OCI-LY7 (cell line): Measurements from ENCODE around the gene USP6. TPM values are rescaled to one million over a fixed set of nuclear protein-coding genes. Genes with fewer than 3 reads are reported as not detected.
A peak's percentile ranks its signal among the peaks of the same experiment; 100 is the strongest.
"Not testable (repeated sequence)": the region's sequence is repeated elsewhere in the genome, so short reads cannot be mapped to it uniquely, and the experiment has no call there.

Experiments used
- BruUV-seq: library from RNA; stranded (reverse); fragments of 400-500 nt; replicated peaks from 2 replicates; lab custom pipeline; 2021; lab: Mats Ljungman, UMichigan
- CTCF ChIA-PET: fragments of 300-600 bp; sonication (Branson Sonifier 250); formaldehyde crosslinking; loops from one replicate; lab custom pipeline; 2022; ENCODE audit warnings: antibody characterized with exemption; ENCODE audit not compliant: unreplicated experiment; lab: Charles Lee
- POLR2A ChIA-PET: fragments of 300-600 bp; sonication (Branson Sonifier 250); formaldehyde crosslinking; loops from one replicate; lab custom pipeline; 2022; ENCODE audit warnings: antibody characterized with exemption; lab: Charles Lee
- DNase-seq: peaks from one replicate; pipeline ENCODE4 v3.0.0-alpha.2; 2015; ENCODE audit warnings: low spot score
- H2AFZ ChIP-seq: fragments of 200-600 bp; sonication (generic), shearing (Covaris generic); 2 replicates; pipeline ENCODE4 v1.6.1; 2014; ENCODE audit warnings: mild to moderate bottlenecking, antibody characterized with exemption, low read length, moderate library complexity
- H3K27ac ChIP-seq: fragments of 200-600 bp; sonication (generic); 2 replicates; pipeline ENCODE4 v1.5.1; 2014; ENCODE audit warnings: mixed run types, low read depth, mild to moderate bottlenecking, moderate library complexity, low read length, inconsistent platforms; ENCODE audit not compliant: poor library complexity, severe bottlenecking
- H3K36me3 ChIP-seq: fragments of 200-600 bp; sonication (generic); 2 replicates; pipeline ENCODE4 v1.6.1; 2014; ENCODE audit warnings: mild to moderate bottlenecking, antibody characterized with exemption, low read length, moderate library complexity, mixed read lengths; ENCODE audit not compliant: insufficient read depth
- H3K4me1 ChIP-seq: fragments of 200-600 bp; sonication (generic); 2 replicates; pipeline ENCODE4 v1.5.1; 2014; ENCODE audit warnings: mild to moderate bottlenecking, low read length; ENCODE audit not compliant: insufficient read depth, poor library complexity, severe bottlenecking
- H3K4me2 ChIP-seq: fragments of 200-600 bp; sonication (generic); 2 replicates; pipeline ENCODE4 v1.6.1; 2014; ENCODE audit warnings: mild to moderate bottlenecking, low read length
- H3K4me3 ChIP-seq: fragments of 200-600 bp; sonication (generic); 2 replicates; pipeline ENCODE4 v1.5.1; 2014; ENCODE audit warnings: mild to moderate bottlenecking, low read depth, low read length; ENCODE audit not compliant: poor library complexity, severe bottlenecking
- H3K79me2 ChIP-seq: fragments of 200-600 bp; sonication (generic); 2 replicates; pipeline ENCODE4 v1.6.1; 2016; ENCODE audit warnings: low read depth, mild to moderate bottlenecking, low read length, moderate library complexity, mixed read lengths; ENCODE audit not compliant: insufficient read depth
- H3K9me2 ChIP-seq: fragments of 200-600 bp; sonication (generic); 2 replicates; pipeline ENCODE4 v1.6.1; 2016; ENCODE audit warnings: mild to moderate bottlenecking, low read length, mixed read lengths; ENCODE audit not compliant: insufficient read depth
- H3K9me3 ChIP-seq: fragments of 200-600 bp; sonication (generic); 2 replicates; pipeline ENCODE4 v1.6.1; 2014; ENCODE audit warnings: mild to moderate bottlenecking, mixed run types, low read length, mixed read lengths
- H4K20me1 ChIP-seq: fragments of 200-600 bp; sonication (generic); 2 replicates; pipeline ENCODE4 v1.6.1; 2014; ENCODE audit warnings: mild to moderate bottlenecking, antibody characterized with exemption, low read length, moderate library complexity, mixed read lengths; ENCODE audit not compliant: insufficient read depth
- EZH2phosphoT487 ChIP-seq: fragments of 200-600 bp; sonication (generic); IDR thresholded peaks from 2 replicates; pipeline ENCODE4 v1.6.1; 2018; ENCODE audit warnings: low read depth, borderline replicate concordance, mild to moderate bottlenecking, mixed run types, antibody characterized with exemption, low read length, moderate library complexity, mixed read lengths
- intact Hi-C: fragments of 100-400 bp; cut with micrococcal nuclease; formaldehyde crosslinking; loops from one replicate; pipeline ENCODE4 v1.10.0; 2022; ENCODE audit not compliant: unreplicated experiment
- small RNA-seq: library from RNA; depleted of rRNA; stranded (forward); fragments of <200 nt; gene quantifications from one replicate; pipeline ENCODE3, GENCODE V24; 2014
- total RNA-seq, 2 experiments: library from RNA; depleted of rRNA in 1 of 2; stranded (reverse); fragments of >200 nt in 1 of 2; shearing (Covaris generic) in 1 of 2; gene quantifications; 2 replicates each; pipeline ENCODE4 v1.2.3, GENCODE V29; 2014 to 2022
- TF ChIP-seq, protein P1 (sequence below): fragments of 200-600 bp; sonication (generic); conservative IDR thresholded peaks from 2 replicates; pipeline ENCODE4 v1.5.1; 2014; ENCODE audit warnings: mild to moderate bottlenecking, antibody characterized with exemption, low read length, moderate library complexity, mixed read lengths

USP6 gene
- total RNA-seq, 2 experiments from 2014 or later, result 0.03 to 0.11 TPM

DNA sequence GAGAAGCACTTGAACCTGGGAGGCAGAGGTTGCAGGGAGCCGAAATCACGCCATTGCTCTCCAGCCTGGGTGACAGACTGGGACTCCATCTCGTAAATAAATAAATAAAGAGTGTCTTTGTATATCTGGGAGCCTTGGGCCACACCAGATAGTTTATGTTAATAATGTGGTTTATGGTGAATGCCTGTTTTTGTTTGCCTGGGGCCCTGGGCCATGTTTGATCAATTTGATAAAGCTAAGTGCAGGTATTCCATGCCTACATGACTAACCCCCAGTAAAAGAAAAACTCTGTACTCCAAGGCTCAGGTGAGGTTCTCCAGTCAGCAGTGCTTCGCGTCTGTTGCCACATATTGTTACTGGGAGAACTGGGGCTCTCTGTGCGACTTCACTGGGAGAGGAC lies 103.7 kb downstream of the USP6 start:
- DNase-seq, result no peak

DNA sequence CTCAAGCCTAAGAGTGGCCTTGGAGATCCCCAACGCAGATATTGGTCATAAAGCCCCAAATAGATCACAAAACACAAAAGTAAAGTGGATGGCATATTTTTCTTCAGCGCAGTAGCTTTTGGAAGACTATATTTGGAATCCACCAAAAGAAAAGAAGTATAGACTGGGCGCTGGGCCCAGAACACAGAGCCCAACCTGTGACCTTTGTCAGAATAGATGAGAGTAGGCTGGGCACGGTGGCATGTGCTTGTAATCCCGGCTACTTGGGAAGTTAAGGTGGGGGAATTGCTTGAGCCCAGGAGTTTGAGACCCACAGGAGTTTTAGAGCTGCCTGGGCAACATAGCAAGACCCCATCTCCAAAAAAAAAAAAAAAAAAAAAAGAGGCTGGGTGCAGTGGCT lies 104.2 kb downstream of the USP6 start:
- intact Hi-C loops, result no loop called here
- Histone ChIP-seq H3K9me2 (no peaks in the 10 kb centered on the region), H2AFZ (no peak overlapping the region), H3K27ac (peak overlapping the region; percentile 33), H3K4me1 (peaks cover 53% of the 10 kb centered on the region), H4K20me1 (no peaks in the 10 kb centered on the region), H3K9me3 (no peaks in the 10 kb centered on the region), H3K36me3 (no peaks in the 10 kb centered on the region), H3K79me2 (no peaks in the 10 kb centered on the region), H3K4me2 (no peak overlapping the region), H3K4me3 (no peak overlapping the region)
- POLR2A ChIA-PET, result interaction anchor here (0.7 kb wide), 1 partner anchor 23 kb away, joined by 3 read pairs; no protein-coding TSS in a partner anchor
- DNase-seq, result no peak
- CTCF ChIA-PET, result no interaction called here
- no TSS peak for BruUV-seq
- TF ChIP-seq, protein P1, sequence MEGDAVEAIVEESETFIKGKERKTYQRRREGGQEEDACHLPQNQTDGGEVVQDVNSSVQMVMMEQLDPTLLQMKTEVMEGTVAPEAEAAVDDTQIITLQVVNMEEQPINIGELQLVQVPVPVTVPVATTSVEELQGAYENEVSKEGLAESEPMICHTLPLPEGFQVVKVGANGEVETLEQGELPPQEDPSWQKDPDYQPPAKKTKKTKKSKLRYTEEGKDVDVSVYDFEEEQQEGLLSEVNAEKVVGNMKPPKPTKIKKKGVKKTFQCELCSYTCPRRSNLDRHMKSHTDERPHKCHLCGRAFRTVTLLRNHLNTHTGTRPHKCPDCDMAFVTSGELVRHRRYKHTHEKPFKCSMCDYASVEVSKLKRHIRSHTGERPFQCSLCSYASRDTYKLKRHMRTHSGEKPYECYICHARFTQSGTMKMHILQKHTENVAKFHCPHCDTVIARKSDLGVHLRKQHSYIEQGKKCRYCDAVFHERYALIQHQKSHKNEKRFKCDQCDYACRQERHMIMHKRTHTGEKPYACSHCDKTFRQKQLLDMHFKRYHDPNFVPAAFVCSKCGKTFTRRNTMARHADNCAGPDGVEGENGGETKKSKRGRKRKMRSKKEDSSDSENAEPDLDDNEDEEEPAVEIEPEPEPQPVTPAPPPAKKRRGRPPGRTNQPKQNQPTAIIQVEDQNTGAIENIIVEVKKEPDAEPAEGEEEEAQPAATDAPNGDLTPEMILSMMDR, result no peak
- TF ChIP-seq EZH2phosphoT487, result no peak

More for the DNA sequence above, 103.7 kb downstream of the USP6 start:
- Histone ChIP-seq H3K4me3 (no peak overlapping the region), H3K9me3 (no peaks in the 10 kb centered on the region), H3K27ac (peak overlapping the region; percentile 33), H2AFZ (no peak overlapping the region), H3K36me3 (no peaks in the 10 kb centered on the region), H4K20me1 (no peaks in the 10 kb centered on the region), H3K9me2 (no peaks in the 10 kb centered on the region), H3K79me2 (no peaks in the 10 kb centered on the region), H3K4me1 (peaks cover 49% of the 10 kb centered on the region), H3K4me2 (no peak overlapping the region)
- no TSS peak for BruUV-seq
- CTCF ChIA-PET, result no interaction called here
- TF ChIP-seq, protein P1, result no peak
- no peak for TF ChIP-seq EZH2phosphoT487
- POLR2A ChIA-PET, result no interaction called here
- intact Hi-C loops, result no loop called here

DNA sequence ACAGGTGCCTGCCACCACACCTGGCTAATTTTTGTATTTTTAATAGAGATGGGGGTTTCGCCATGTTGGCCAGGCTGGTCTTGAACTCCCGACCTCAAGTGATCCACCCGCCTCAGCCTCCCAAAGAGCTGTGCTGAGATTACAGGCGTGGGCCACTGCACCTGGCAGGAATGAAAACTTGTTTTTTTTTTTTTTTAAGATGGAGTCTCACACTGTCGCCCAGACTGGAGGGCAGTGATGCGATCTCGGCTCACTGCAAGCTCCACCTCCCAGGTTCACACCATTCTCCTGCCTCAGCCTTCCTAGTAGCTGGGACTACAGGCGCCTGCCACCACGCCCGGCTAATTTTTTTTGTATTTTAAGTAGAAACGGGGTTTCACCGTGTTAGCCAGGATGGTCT lies 106.1 kb downstream of the USP6 start:
- H3K4me3 ChIP-seq, H3K79me2 ChIP-seq, H3K9me2 ChIP-seq, CTCF ChIA-PET, BruUV-seq, POLR2A ChIA-PET, H4K20me1 ChIP-seq, H3K9me3 ChIP-seq, DNase-seq, H3K36me3 ChIP-seq: not testable (repeated sequence)
- H3K27ac ChIP-seq, result peak overlapping the region; percentile 83
- H2AFZ ChIP-seq, result peak overlapping the region; percentile 72; the same call in 1 of the 2 replicates
- peak overlapping the region; percentile 63; the same call in 1 of the 2 replicates for H3K4me2 ChIP-seq
- peaks cover 68% of the 10 kb centered on the region for H3K4me1 ChIP-seq
- intact Hi-C loops, result loop anchor here (1.0 kb wide), 1 partner anchor 11 kb away; no protein-coding TSS in a partner anchor

Small RNA genes lying within 50 kb of the gene (small RNA-seq; reads per million reads assigned to genes)
- gene AC012146.4, result not detected

Other genes with a start within 250 kb of the USP6 start
- 0.18 and 0.79 TPM in 2 replicates for gene C17orf107, start 216.5 kb upstream of the USP6 start, total RNA-seq (2014; rRNA removed; shearing (Covaris generic))
- gene C17orf107, start 216.5 kb upstream of the USP6 start, total RNA-seq (2022), result 0.76 and 1.1 TPM in 2 replicates
- gene CHRNE, start 212.9 kb upstream of the USP6 start, total RNA-seq (2014; rRNA removed; shearing (Covaris generic)), result 0.32 and 0.59 TPM in 2 replicates
- gene CHRNE, start 212.9 kb upstream of the USP6 start, total RNA-seq (2022), result 0.27 and 0.68 TPM in 2 replicates
- gene GP1BA, start 183.8 kb upstream of the USP6 start, total RNA-seq (2014; rRNA removed; shearing (Covaris generic)), result not detected in 2 replicates
- gene GP1BA, start 183.8 kb upstream of the USP6 start, total RNA-seq (2022), result not detected in 2 replicates
- gene SLC25A11, start 176.0 kb upstream of the USP6 start, total RNA-seq (2014; rRNA removed; shearing (Covaris generic)), result 59.6 and 80.6 TPM in 2 replicates
- gene SLC25A11, start 176.0 kb upstream of the USP6 start, total RNA-seq (2022), result 66.8 and 68.2 TPM in 2 replicates
- gene RNF167, start 175.8 kb upstream of the USP6 start, total RNA-seq (2014; rRNA removed; shearing (Covaris generic)), result 31.4 and 46.5 TPM in 2 replicates
- gene RNF167, start 175.8 kb upstream of the USP6 start, total RNA-seq (2022), result 120 and 124 TPM in 2 replicates
- 1,053 and 1,272 TPM in 2 replicates for gene PFN1, start 167.5 kb upstream of the USP6 start, total RNA-seq (2014; rRNA removed; shearing (Covaris generic))
- gene PFN1, start 167.5 kb upstream of the USP6 start, total RNA-seq (2022), result 950 and 1,053 TPM in 2 replicates
- 14.6 and 24.6 TPM in 2 replicates for gene ENO3, start 164.9 kb upstream of the USP6 start, total RNA-seq (2014; rRNA removed; shearing (Covaris generic))
- gene ENO3, start 164.9 kb upstream of the USP6 start, total RNA-seq (2022), result 79.4 and 80.4 TPM in 2 replicates
- 53.2 and 54.4 TPM in 2 replicates for gene SPAG7, start 148.2 kb upstream of the USP6 start, total RNA-seq (2014; rRNA removed; shearing (Covaris generic))
- 58.9 and 67.7 TPM in 2 replicates for gene SPAG7, start 148.2 kb upstream of the USP6 start, total RNA-seq (2022)
- 8.7 and 9.7 TPM in 2 replicates for gene CAMTA2, start 128.4 kb upstream of the USP6 start, total RNA-seq (2014; rRNA removed; shearing (Covaris generic))
- 44.3 and 53.4 TPM in 2 replicates for gene CAMTA2, start 128.4 kb upstream of the USP6 start, total RNA-seq (2022)
- not detected in 2 replicates for gene INCA1, start 118.5 kb upstream of the USP6 start, total RNA-seq (2014; rRNA removed; shearing (Covaris generic))
- gene INCA1, start 118.5 kb upstream of the USP6 start, total RNA-seq (2022), result 0.82 and 1.2 TPM in 2 replicates
- gene KIF1C, start 118.1 kb upstream of the USP6 start, total RNA-seq (2014; rRNA removed; shearing (Covaris generic)), result 20.6 and 32.1 TPM in 2 replicates
- gene KIF1C, start 118.1 kb upstream of the USP6 start, total RNA-seq (2022), result 51.1 and 53.7 TPM in 2 replicates
- gene SLC52A1, start 80.6 kb upstream of the USP6 start, total RNA-seq (2014; rRNA removed; shearing (Covaris generic)), result not detected in 2 replicates
- gene SLC52A1, start 80.6 kb upstream of the USP6 start, total RNA-seq (2022), result not detected in 2 replicates
- 0.98 and 1.8 TPM in 2 replicates for gene ZFP3, start 37.6 kb upstream of the USP6 start, total RNA-seq (2014; rRNA removed; shearing (Covaris generic))
- gene ZFP3, start 37.6 kb upstream of the USP6 start, total RNA-seq (2022), result 0.34 and 0.65 TPM in 2 replicates
- gene ZNF232, start 4.2 kb upstream of the USP6 start, total RNA-seq (2014; rRNA removed; shearing (Covaris generic)), result 28.3 and 32.0 TPM in 2 replicates
- 20.8 and 21.3 TPM in 2 replicates for gene ZNF232, start 4.2 kb upstream of the USP6 start, total RNA-seq (2022)
- 42.5 and 43.4 TPM in 2 replicates for gene ZNF594, start 75.8 kb downstream of the USP6 start, total RNA-seq (2014; rRNA removed; shearing (Covaris generic))
- 32.1 and 35.2 TPM in 2 replicates for gene ZNF594, start 75.8 kb downstream of the USP6 start, total RNA-seq (2022)
- gene SCIMP, start 118.8 kb downstream of the USP6 start, total RNA-seq (2014; rRNA removed; shearing (Covaris generic)), result 0.88 and 3.0 TPM in 2 replicates
- gene SCIMP, start 118.8 kb downstream of the USP6 start, total RNA-seq (2022), result 0.27 and 0.72 TPM in 2 replicates
- gene RABEP1, start 166.3 kb downstream of the USP6 start, total RNA-seq (2014; rRNA removed; shearing (Covaris generic)), result 53.2 and 58.6 TPM in 2 replicates
- 60.8 and 70.9 TPM in 2 replicates for gene RABEP1, start 166.3 kb downstream of the USP6 start, total RNA-seq (2022)